Endothelial cell of umbilical vein (primary cell): Measurements from ENCODE around the gene UGT1A5. TPM values are rescaled to one million over a fixed set of nuclear protein-coding genes. Genes with fewer than 3 reads are reported as not detected.

Experiments
- BruUV-seq: library from RNA; stranded (reverse); fragments of 400-500 nt; replicated peaks from 2 replicates; lab custom pipeline; 2021; lab: Mats Ljungman, UMichigan
- CTCF ChIA-PET: fragments of 300-600, 350-600 bp; sonication (Branson Sonifier 250); formaldehyde crosslinking; loops from one replicate; lab custom pipeline; 2021; ENCODE audit warnings: antibody characterized with exemption, inconsistent platforms; lab: Charles Lee
- POLR2A ChIA-PET: fragments of 300-600, 350-600 bp; sonication (Branson Sonifier 250); formaldehyde crosslinking; loops from one replicate; lab custom pipeline; 2021; ENCODE audit warnings: antibody characterized with exemption, inconsistent platforms; lab: Charles Lee
- DNase-seq: peaks from one replicate; pipeline ENCODE4 v3.0.0-alpha.2; 2011; ENCODE audit warnings: low read depth, low spot score
- FAIRE-seq: peaks from 2 replicates; lab custom pipeline; 2011; peaks lifted over from hg19 to GRCh38; lab: Jason Lieb, UNC
- H2AFZ ChIP-seq: 2 replicates; pipeline ENCODE4 v1.6.0; 2012; ENCODE audit warnings: low read depth, low read length, control low read depth, inconsistent platforms
- H3K27ac ChIP-seq: 2 replicates; pipeline ENCODE4 v1.5.1; 2011; ENCODE audit warnings: low read depth, mild to moderate bottlenecking, control low read depth, low read length, moderate library complexity; ENCODE audit not compliant: insufficient read depth
- H3K27me3 ChIP-seq, 2 experiments: 2 replicates each; pipeline versions ENCODE4 v1.6.0 to v1.6.1; 2011; ENCODE audit warnings: low read length in 2 of 2, mixed read lengths in 1 of 2; ENCODE audit not compliant: control insufficient read depth in 2 of 2, insufficient read depth in 2 of 2
- H3K36me3 ChIP-seq, 2 experiments: 2 replicates in 1 of 2; 3 replicates in 1 of 2; pipeline ENCODE4 v1.5.1; 2011; ENCODE audit warnings: low read length in 2 of 2, mild to moderate bottlenecking in 1 of 2, moderate library complexity in 1 of 2; ENCODE audit not compliant: control insufficient read depth in 2 of 2, insufficient read depth in 2 of 2; ENCODE audit errors: extremely low read depth in 1 of 2
- H3K4me1 ChIP-seq: 3 replicates; pipeline ENCODE4 v1.5.1; 2011; ENCODE audit warnings: mild to moderate bottlenecking, low read length; ENCODE audit not compliant: control insufficient read depth, insufficient read depth; ENCODE audit errors: extremely low read depth
- H3K4me2 ChIP-seq: 2 replicates; pipeline ENCODE4 v1.6.1; 2011; ENCODE audit warnings: low read length, control low read depth, mixed read lengths; ENCODE audit not compliant: insufficient read depth
- H3K4me3 ChIP-seq, 3 experiments: fragments of 200-600 bp in 1 of 3; sonication (generic), shearing (Covaris generic) in 1 of 3; replicated peaks in 1 of 3; 2 replicates each; pipeline ENCODE4 v1.5.1; 2011 to 2016; ENCODE audit warnings: control low read depth in 3 of 3, low read length in 3 of 3, mild to moderate bottlenecking in 2 of 3, inconsistent platforms in 1 of 3, low read depth in 1 of 3, moderate library complexity in 1 of 3; ENCODE audit not compliant: insufficient read depth in 1 of 3
- H3K79me2 ChIP-seq: 2 replicates; pipeline ENCODE4 v1.6.0; 2012; ENCODE audit warnings: low read length, inconsistent platforms; ENCODE audit not compliant: control insufficient read depth, insufficient read depth
- H3K9ac ChIP-seq: replicated peaks from 2 replicates; pipeline ENCODE3; 2011; ENCODE audit warnings: low read length, control low read depth; ENCODE audit not compliant: insufficient read depth; ENCODE audit errors: extremely low read depth
- H3K9me1 ChIP-seq: replicated peaks from 3 replicates; pipeline ENCODE4 v1.6.0; 2011; ENCODE audit warnings: mild to moderate bottlenecking, low read length; ENCODE audit not compliant: control insufficient read depth, insufficient read depth; ENCODE audit errors: extremely low read depth
- H3K9me3 ChIP-seq: replicated peaks from 2 replicates; pipeline ENCODE4 v1.5.1; 2012; ENCODE audit warnings: low read length, inconsistent platforms; ENCODE audit not compliant: control insufficient read depth, insufficient read depth
- H4K20me1 ChIP-seq: replicated peaks from 2 replicates; pipeline ENCODE3; 2011; ENCODE audit warnings: mild to moderate bottlenecking, low read length; ENCODE audit not compliant: control insufficient read depth, insufficient read depth; ENCODE audit errors: extremely low read depth
- EZH2 ChIP-seq: IDR thresholded peaks from 2 replicates; pipeline ENCODE4 v1.6.1; 2012; ENCODE audit warnings: borderline replicate concordance, low read depth, mild to moderate bottlenecking, moderate library complexity, low read length, inconsistent platforms; ENCODE audit not compliant: severe bottlenecking
- FOS ChIP-seq: IDR thresholded peaks from 2 replicates; pipeline ENCODE4 v1.6.1; 2011; ENCODE audit warnings: mild to moderate bottlenecking, low read length, moderate library complexity, borderline replicate concordance; ENCODE audit not compliant: insufficient read depth
- GATA2 ChIP-seq: IDR thresholded peaks from 2 replicates; pipeline ENCODE4 v1.7.0; 2011; ENCODE audit warnings: low read depth, mild to moderate bottlenecking, moderate library complexity, mixed read lengths, low read length; ENCODE audit not compliant: insufficient read length, insufficient read depth
- JUN ChIP-seq: IDR thresholded peaks from 2 replicates; pipeline ENCODE4 v1.6.1; 2011; ENCODE audit warnings: borderline replicate concordance, low read depth; ENCODE audit not compliant: insufficient read length, insufficient read depth
- MYC ChIP-seq: IDR thresholded peaks from one replicate; pipeline ENCODE4 v1.6.1; 2011; ENCODE audit warnings: mild to moderate bottlenecking, low read depth, low read length
- POLR2A ChIP-seq: IDR thresholded peaks from 2 replicates; pipeline ENCODE4 v1.6.1; 2012; ENCODE audit warnings: low read depth, mild to moderate bottlenecking, control low read depth, low read length
- POLR2AphosphoS5 ChIP-seq: IDR thresholded peaks from 2 replicates; pipeline ENCODE4 v1.6.1; 2012; ENCODE audit warnings: low read depth, mild to moderate bottlenecking, control low read depth, low read length, moderate library complexity; ENCODE audit not compliant: insufficient read depth
- dilution Hi-C: fragments of 300-500 bp; cut with MboI; formaldehyde crosslinking; loops from one replicate; pipeline ENCODE4 v1.15.0; 2019; ENCODE audit warnings: low sequenced_read_pairs; ENCODE audit not compliant: extremely low pct_ligation_motif_present
- intact Hi-C: fragments of 100-400 bp; cut with micrococcal nuclease; formaldehyde crosslinking; loops from one replicate; pipeline ENCODE4 v1.10.0; 2022
- polyA plus RNA-seq, 4 experiments: library from polyadenylated mRNA; depleted of rRNA in 3 of 4; stranded (reverse) in 3 of 4; unstranded in 1 of 4; fragments of >200 nt; gene quantifications; 2 replicates each; pipeline versions ENCODE4 v1.2.1 to v1.2.3, GENCODE V29; 2011 to 2012; ENCODE audit warnings: missing spikeins in 1 of 4
- total RNA-seq: library from RNA; stranded (reverse); gene quantifications from 2 replicates; pipeline ENCODE4 v1.2.3, GENCODE V29; 2021
- TF ChIP-seq, protein P1 (sequence below): IDR thresholded peaks from 2 replicates; pipeline ENCODE4 v1.6.1; 2011; ENCODE audit not compliant: insufficient read depth, insufficient read length
- TF ChIP-seq, protein P2 (sequence below), 2 donors: IDR thresholded peaks; 1 replicate in 1 of 2; 2 replicates in 1 of 2; pipeline ENCODE4 v1.5.1; 2011; ENCODE audit warnings: low read length in 2 of 2, mild to moderate bottlenecking in 2 of 2, moderate library complexity in 2 of 2, control low read depth in 1 of 2, inconsistent platforms in 1 of 2, low read depth in 1 of 2; ENCODE audit not compliant: insufficient read depth in 1 of 2; ENCODE audit errors: extremely low read depth in 1 of 2

The UGT1A5 gene
- total and polyA plus RNA-seq, 2 donors (not counting 3 experiments of a cell fraction or from before 2014, with no cell fraction given), result not detected

DNA sequence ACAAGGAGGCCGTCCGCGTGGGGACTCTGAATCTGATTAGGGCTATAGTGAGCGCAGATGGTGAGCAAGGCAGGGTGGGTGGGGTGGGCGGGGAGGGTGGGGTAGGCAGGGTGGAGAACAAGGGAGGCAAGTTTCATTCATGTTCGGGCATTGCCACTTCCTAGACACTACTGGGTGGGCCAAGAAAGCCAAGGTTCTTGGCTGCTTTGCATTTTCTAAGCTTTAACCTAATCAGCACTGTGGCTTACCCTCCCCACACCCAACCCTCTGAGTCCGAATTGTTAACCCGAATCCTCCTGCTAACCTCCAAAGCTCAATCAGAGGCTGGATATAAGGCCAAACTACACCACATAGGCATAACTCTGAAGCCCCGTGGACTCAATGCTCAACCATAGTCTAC lies 83.5 kb downstream of the UGT1A5 start:
- intact Hi-C loops (no loop called here), dilution Hi-C loops (no loop called here)
- no peaks in the 10 kb centered on the region for H3K4me1 ChIP-seq
- no peaks in the 10 kb centered on the region for H3K79me2 ChIP-seq
- H2AFZ ChIP-seq, result no peak overlapping the region
- TF ChIP-seq JUN (no peak), POLR2A (no peak), EZH2 (no peak), FOS (no peak), POLR2AphosphoS5 (no peak), MYC (no peak), GATA2 (no peak)
- TF ChIP-seq, protein P1, sequence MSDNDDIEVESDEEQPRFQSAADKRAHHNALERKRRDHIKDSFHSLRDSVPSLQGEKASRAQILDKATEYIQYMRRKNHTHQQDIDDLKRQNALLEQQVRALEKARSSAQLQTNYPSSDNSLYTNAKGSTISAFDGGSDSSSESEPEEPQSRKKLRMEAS, result no peak
- TF ChIP-seq, protein P2, sequence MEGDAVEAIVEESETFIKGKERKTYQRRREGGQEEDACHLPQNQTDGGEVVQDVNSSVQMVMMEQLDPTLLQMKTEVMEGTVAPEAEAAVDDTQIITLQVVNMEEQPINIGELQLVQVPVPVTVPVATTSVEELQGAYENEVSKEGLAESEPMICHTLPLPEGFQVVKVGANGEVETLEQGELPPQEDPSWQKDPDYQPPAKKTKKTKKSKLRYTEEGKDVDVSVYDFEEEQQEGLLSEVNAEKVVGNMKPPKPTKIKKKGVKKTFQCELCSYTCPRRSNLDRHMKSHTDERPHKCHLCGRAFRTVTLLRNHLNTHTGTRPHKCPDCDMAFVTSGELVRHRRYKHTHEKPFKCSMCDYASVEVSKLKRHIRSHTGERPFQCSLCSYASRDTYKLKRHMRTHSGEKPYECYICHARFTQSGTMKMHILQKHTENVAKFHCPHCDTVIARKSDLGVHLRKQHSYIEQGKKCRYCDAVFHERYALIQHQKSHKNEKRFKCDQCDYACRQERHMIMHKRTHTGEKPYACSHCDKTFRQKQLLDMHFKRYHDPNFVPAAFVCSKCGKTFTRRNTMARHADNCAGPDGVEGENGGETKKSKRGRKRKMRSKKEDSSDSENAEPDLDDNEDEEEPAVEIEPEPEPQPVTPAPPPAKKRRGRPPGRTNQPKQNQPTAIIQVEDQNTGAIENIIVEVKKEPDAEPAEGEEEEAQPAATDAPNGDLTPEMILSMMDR (IDR thresholded peaks at IDR 0.05; ENCODE audit: extremely low read depth in 1 of 2, insufficient read depth in 1 of 2, low read depth in 1 of 2, low read length in 2 of 2), result no peak
- no peaks in the 10 kb centered on the region for H3K9me1 ChIP-seq
- no peak for DNase-seq
- ChIA-PET CTCF (no interaction called here), POLR2A (no interaction called here)
- H3K9ac ChIP-seq, result no peak overlapping the region
- H3K27me3 ChIP-seq, result no peaks in the 10 kb centered on the region
- H4K20me1 ChIP-seq, result no peaks in the 10 kb centered on the region
- H3K4me2 ChIP-seq, result no peak overlapping the region
- H3K9me3 ChIP-seq, result no peaks in the 10 kb centered on the region
- no TSS peak for BruUV-seq
- H3K27ac ChIP-seq, result no peak overlapping the region
- H3K36me3 ChIP-seq, result no peaks in the 10 kb centered on the region
- FAIRE-seq, result no peak
- no peak overlapping the region for H3K4me3 ChIP-seq
